GM23248 (cell line): ENCODE data around the gene MOGAT3. TPM values are rescaled to one million over a fixed set of nuclear protein-coding genes. Genes with fewer than 3 reads are reported as not detected.

ENCODE experiments used
- DNase-seq: peaks from one replicate; pipeline ENCODE4 v3.0.0-alpha.2; 2015
- H2AFZ ChIP-seq: fragments of 200-600 bp; sonication (generic); 2 replicates; pipeline ENCODE4 v1.6.1; 2016; ENCODE audit warnings: antibody characterized with exemption
- H3F3A ChIP-seq: fragments of 200-600 bp; sonication (generic); 2 replicates; pipeline ENCODE4 v1.6.1; 2016; ENCODE audit warnings: mild to moderate bottlenecking, antibody characterized with exemption, mixed run types; ENCODE audit not compliant: insufficient read depth
- H3K27ac ChIP-seq: fragments of 200-600 bp; sonication (generic); 2 replicates; pipeline ENCODE4 v1.5.1; 2016; ENCODE audit warnings: mild to moderate bottlenecking
- H3K27me3 ChIP-seq: fragments of 200-600 bp; sonication (generic); replicated peaks from 2 replicates; pipeline ENCODE4 v1.6.1; 2016; ENCODE audit warnings: mild to moderate bottlenecking; ENCODE audit not compliant: insufficient read depth
- H3K36me3 ChIP-seq: fragments of 200-600 bp; sonication (generic); 2 replicates; pipeline ENCODE4 v1.6.1; 2016; ENCODE audit warnings: low read depth, mild to moderate bottlenecking
- H3K4me1 ChIP-seq: fragments of 200-600 bp; sonication (generic); 2 replicates; pipeline ENCODE4 v1.6.1; 2016; ENCODE audit warnings: mild to moderate bottlenecking; ENCODE audit not compliant: insufficient read depth
- H3K4me2 ChIP-seq: fragments of 200-600 bp; sonication (generic); one replicate; pipeline ENCODE4 v1.6.1; 2016; ENCODE audit warnings: mild to moderate bottlenecking; ENCODE audit not compliant: unreplicated experiment
- H3K4me3 ChIP-seq: fragments of 200-600 bp; sonication (generic); 2 replicates; pipeline ENCODE4 v1.5.1; 2016; ENCODE audit warnings: mild to moderate bottlenecking
- H3K79me2 ChIP-seq: fragments of 200-600 bp; sonication (generic); 2 replicates; pipeline ENCODE4 v1.6.1; 2016; ENCODE audit warnings: mild to moderate bottlenecking; ENCODE audit not compliant: insufficient read depth
- H3K9ac ChIP-seq: fragments of 200-600 bp; sonication (generic); 2 replicates; pipeline ENCODE4 v1.6.1; 2016; ENCODE audit warnings: mild to moderate bottlenecking
- H3K9me2 ChIP-seq: fragments of 200-600 bp; sonication (generic); 2 replicates; pipeline ENCODE4 v1.6.1; 2016; ENCODE audit warnings: mixed run types, mild to moderate bottlenecking, moderate library complexity; ENCODE audit not compliant: insufficient read depth
- H3K9me3 ChIP-seq: fragments of 200-600 bp; sonication (generic); one replicate; pipeline ENCODE4 v1.6.1; 2017; ENCODE audit warnings: low read depth
- H4K20me1 ChIP-seq: fragments of 200-600 bp; sonication (generic); 2 replicates; pipeline ENCODE4 v1.6.0; 2016; ENCODE audit not compliant: insufficient read depth
- EZH2 ChIP-seq: fragments of 200-600 bp; sonication (generic); IDR thresholded peaks from 2 replicates; pipeline ENCODE4 v1.6.1; 2018; ENCODE audit warnings: antibody characterized with exemption, mild to moderate bottlenecking; ENCODE audit not compliant: insufficient read depth, poor library complexity, severe bottlenecking
- EZH2phosphoT487 ChIP-seq: fragments of 200-600 bp; sonication (generic); IDR thresholded peaks from 2 replicates; pipeline ENCODE4 v1.6.1; 2018; ENCODE audit warnings: antibody characterized with exemption, moderate library complexity, mild to moderate bottlenecking, low read depth; ENCODE audit not compliant: insufficient read depth
- WGBS, 2 experiments: methylation state at CpG; one replicate each; pipeline ENCODE4 v1.1.6; 2015 to 2017; ENCODE audit warnings: low lambda C conversion rate in 2 of 2, low coverage in 1 of 2; ENCODE audit errors: missing lambda C conversion rate in 2 of 2; 5-methylcytosine and 5-hydroxymethylcytosine counted together
- in situ Hi-C: fragments of 300-500 bp; cut with MboI; formaldehyde crosslinking; loops from 2 replicates; pipeline ENCODE4 v1.15.0; 2020
- polyA plus RNA-seq: library from polyadenylated mRNA; unstranded; fragments of >200 nt; fragmentation: Nextera tagmentation; extraction: Ambion mirVana; gene quantifications from 2 replicates; pipeline ENCODE4 v1.2.1, GENCODE V29; 2016
- total RNA-seq: library from RNA; depleted of rRNA; stranded (reverse); fragments of >200 nt; shearing (Covaris generic); gene quantifications from 2 replicates; pipeline ENCODE4 v1.2.3, GENCODE V29; 2014; rRNA removed

MOGAT3 gene
- total RNA-seq (not detected in 2 replicates), polyA plus RNA-seq (not detected in 2 replicates)

GRCh38 chr7:101200862-101201599 lies at the start of gene MOGAT3:
Gene MOGAT3, minus strand, starts transcription at chr7:101201036. Its CDS starts 182 bp downstream, at chr7:101200854.
- WGBS, 2 experiments, result 28 to 29% methylated on average over 21 of the region's 21 CpGs
- Histone ChIP-seq H4K20me1 (no peaks in the 10 kb centered on the region), H3K9ac (no peak within 1 kb of the TSS), H3K36me3 (no peaks in the 10 kb centered on the region), H3K79me2 (no peaks in the 10 kb centered on the region), H3K4me2 (peak within 1 kb of the TSS; percentile 31), H3F3A (peaks cover 6% of the 10 kb centered on the region; the same call in 1 of the 2 replicates), H2AFZ (no peak within 1 kb of the TSS), H3K9me3 (no peaks in the 10 kb centered on the region), H3K9me2 (no peaks in the 10 kb centered on the region), H3K27ac (no peak within 1 kb of the TSS), H3K27me3 (peaks cover 26% of the 10 kb centered on the region; the same call in 1 of the 2 replicates), H3K4me3 (peak within 1 kb of the TSS; percentile 26; the same call in 1 of the 2 replicates), H3K4me1 (no peaks in the 10 kb centered on the region)
- in situ Hi-C loops, result no loop called here
- TF ChIP-seq EZH2phosphoT487, result no peak
- TF ChIP-seq EZH2, result peak; percentile 2
- no peak for DNase-seq

GRCh38 chr7:101250324-101250723 lies 49.5 kb upstream of the MOGAT3 start:
- Histone ChIP-seq H3K79me2 (peaks cover 59% of the 10 kb centered on the region), H3K27me3 (no peaks in the 10 kb centered on the region), H4K20me1 (no peaks in the 10 kb centered on the region), H3K9me3 (no peaks in the 10 kb centered on the region), H3K36me3 (no peaks in the 10 kb centered on the region), H3K9me2 (no peaks in the 10 kb centered on the region), H3K4me1 (peaks cover 15% of the 10 kb centered on the region), H3K4me2 (peak overlapping the region; percentile 91), H3K27ac (no peak overlapping the region), H2AFZ (no peak overlapping the region), H3K9ac (no peak overlapping the region), H3F3A (no peaks in the 10 kb centered on the region), H3K4me3 (peak overlapping the region; percentile 94; the same call in 1 of the 2 replicates)
- TF ChIP-seq EZH2 (no peak), EZH2phosphoT487 (no peak)
- in situ Hi-C loops, result no loop called here
- no peak for DNase-seq
- 96 to 99% methylated on average over 3 of the region's 3 CpGs for whole genome bisulfite sequencing, 2 experiments

GRCh38 chr7:101248276-101248675 lies 47.4 kb upstream of the MOGAT3 start:
- in situ Hi-C loops, result no loop called here

GRCh38 chr7:101245147-101245668 lies 44.4 kb upstream of the MOGAT3 start:
- WGBS, 2 experiments, result 21 to 22% methylated on average over 32 of the region's 32 CpGs
- H3K27ac ChIP-seq, result peak overlapping the region; percentile 87
- in situ Hi-C loops, result no loop called here
- H3F3A ChIP-seq, result peaks cover 15% of the 10 kb centered on the region
- TF ChIP-seq EZH2phosphoT487, result no peak
- TF ChIP-seq EZH2, result no peak
- peak overlapping the region; percentile 94 for H3K4me3 ChIP-seq
- H3K9me2 ChIP-seq, result no peaks in the 10 kb centered on the region
- peaks cover 12% of the 10 kb centered on the region for H3K4me1 ChIP-seq
- no peaks in the 10 kb centered on the region for H3K36me3 ChIP-seq
- peak overlapping the region; percentile 94 for H3K4me2 ChIP-seq
- H4K20me1 ChIP-seq, result no peaks in the 10 kb centered on the region
- H3K9me3 ChIP-seq, result no peaks in the 10 kb centered on the region
- H2AFZ ChIP-seq, result peak overlapping the region; percentile 84
- H3K79me2 ChIP-seq, result peaks cover 83% of the 10 kb centered on the region
- DNase-seq, result no peak
- peak overlapping the region; percentile 87 for H3K9ac ChIP-seq
- no peaks in the 10 kb centered on the region for H3K27me3 ChIP-seq

More at GRCh38 chr7:101248276-101248675, 47.4 kb upstream of the MOGAT3 start:
- H4K20me1 ChIP-seq, result no peaks in the 10 kb centered on the region
- no peak for DNase-seq
- no peaks in the 10 kb centered on the region for H3K27me3 ChIP-seq
- H3K9me2 ChIP-seq, result no peaks in the 10 kb centered on the region
- H3K4me1 ChIP-seq, result peaks cover 20% of the 10 kb centered on the region
- H2AFZ ChIP-seq, result no peak overlapping the region
- H3K9ac ChIP-seq, result no peak overlapping the region
- no peak overlapping the region for H3K4me3 ChIP-seq
- no peak overlapping the region for H3K4me2 ChIP-seq
- peaks cover 67% of the 10 kb centered on the region for H3K79me2 ChIP-seq
- TF ChIP-seq EZH2 (no peak), EZH2phosphoT487 (no peak)
- no peaks in the 10 kb centered on the region for H3K9me3 ChIP-seq
- 93 to 98% methylated on average over 5 of the region's 5 CpGs for WGBS, 2 experiments
- no peak overlapping the region for H3K27ac ChIP-seq
- H3F3A ChIP-seq, result peaks cover 8% of the 10 kb centered on the region
- H3K36me3 ChIP-seq, result no peaks in the 10 kb centered on the region
